Mesendoderm (in vitro differentiated cells): ENCODE measurements around the gene RPS17.
"Not testable (repeated sequence)": the region's sequence is repeated elsewhere in the genome, so short reads cannot be mapped to it uniquely, and the experiment has no call there.

ENCODE experiments used
- DNase-seq: peaks from one replicate; pipeline ENCODE4 v3.0.0; 2013
- H2AK5ac ChIP-seq: 2 replicates; pipeline ENCODE4 v1.6.1; 2013; ENCODE audit warnings: low read length, inconsistent platforms
- H2BK120ac ChIP-seq: 2 replicates; pipeline ENCODE4 v1.6.1; 2013; ENCODE audit warnings: low read depth, mild to moderate bottlenecking, low read length, moderate library complexity, mixed read lengths
- H2BK15ac ChIP-seq: replicated peaks from 2 replicates; pipeline ENCODE4 v1.6.1; 2013; ENCODE audit warnings: low read depth, mild to moderate bottlenecking, moderate library complexity
- H2BK5ac ChIP-seq: 2 replicates; pipeline ENCODE4 v1.6.1; 2013; ENCODE audit warnings: low read length, inconsistent platforms
- H3K18ac ChIP-seq: 2 replicates; pipeline ENCODE4 v1.6.1; 2013; ENCODE audit warnings: mild to moderate bottlenecking, low read length, mixed read lengths
- H3K23ac ChIP-seq: one replicate; pipeline ENCODE4 v1.6.1; 2013; ENCODE audit warnings: low read length
- H3K27ac ChIP-seq: 2 replicates; pipeline ENCODE4 v1.5.1; 2013; ENCODE audit warnings: low read depth, mild to moderate bottlenecking, inconsistent platforms, low read length, moderate library complexity
- H3K27me3 ChIP-seq: 2 replicates; pipeline ENCODE4 v1.6.1; 2013; ENCODE audit warnings: low read length, control low read depth, mild to moderate bottlenecking, inconsistent platforms; ENCODE audit not compliant: insufficient read depth, poor library complexity
- H3K36me3 ChIP-seq: 2 replicates; pipeline ENCODE4 v1.6.1; 2013; ENCODE audit warnings: low read length, inconsistent platforms; ENCODE audit not compliant: control insufficient read depth, insufficient read depth
- H3K4ac ChIP-seq: one replicate; pipeline ENCODE4 v1.6.1; 2013; ENCODE audit warnings: low read depth, mild to moderate bottlenecking, low read length, moderate library complexity
- H3K4me1 ChIP-seq: 2 replicates; pipeline ENCODE4 v1.6.1; 2013; ENCODE audit warnings: low read depth, low read length, inconsistent platforms; ENCODE audit not compliant: control insufficient read depth
- H3K4me2 ChIP-seq: 2 replicates; pipeline ENCODE4 v1.6.1; 2013; ENCODE audit warnings: low read length
- H3K4me3 ChIP-seq: 2 replicates; pipeline ENCODE4 v1.5.1; 2013; ENCODE audit warnings: mild to moderate bottlenecking, low read length
- H3K56ac ChIP-seq: one replicate; pipeline ENCODE4 v1.6.1; 2013; ENCODE audit warnings: low read length
- H3K79me1 ChIP-seq: 2 replicates; pipeline ENCODE4 v1.6.1; 2013; ENCODE audit warnings: low read length, inconsistent platforms
- H3K79me2 ChIP-seq: 2 replicates; pipeline ENCODE4 v1.6.1; 2013; ENCODE audit warnings: mild to moderate bottlenecking, low read length; ENCODE audit not compliant: control insufficient read depth, insufficient read depth
- H3K9ac ChIP-seq: 2 replicates; pipeline ENCODE4 v1.6.1; 2013; ENCODE audit warnings: low read length, inconsistent platforms
- H4K5ac ChIP-seq: one replicate; pipeline ENCODE4 v1.6.1; 2013; ENCODE audit warnings: low read length
- H4K8ac ChIP-seq: one replicate; pipeline ENCODE4 v1.6.1; 2013; ENCODE audit warnings: low read depth, mild to moderate bottlenecking, control low read depth, low read length, moderate library complexity
- WGBS: extraction: QIAGEN DNeasy Blood & Tissue Kit; methylation state at CpG from one replicate; pipeline ENCODE4 v1.1.7; 2013; ENCODE audit warnings: low lambda C conversion rate, missing lambda C conversion rate; ENCODE audit not compliant: insufficient coverage; ENCODE audit errors: extremely low coverage; 5-methylcytosine and 5-hydroxymethylcytosine counted together

RPS17 gene

DNA sequence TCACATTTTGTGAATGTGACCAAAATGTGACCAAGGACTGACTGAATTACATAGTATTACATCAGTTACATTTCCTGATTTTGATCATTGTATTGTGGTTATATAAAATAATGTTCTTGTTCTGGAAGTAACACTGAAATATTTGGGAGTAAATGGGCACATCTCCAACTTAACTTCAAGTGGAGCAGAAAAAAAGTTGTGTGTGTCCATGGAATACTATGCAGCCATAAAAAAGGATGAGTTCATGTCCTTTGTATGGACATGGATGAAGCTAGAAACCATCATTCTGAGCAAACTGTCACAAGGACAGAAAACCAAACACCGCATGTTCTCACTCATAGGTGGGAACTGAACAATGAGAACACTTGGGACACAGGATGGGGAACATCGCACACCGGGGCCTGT, 5.8 kb downstream of the RPS17 start:
- not testable (repeated sequence) for H3K27me3 ChIP-seq, H4K5ac ChIP-seq, H4K8ac ChIP-seq, DNase-seq, H2BK15ac ChIP-seq, H3K27ac ChIP-seq, H3K23ac ChIP-seq, H3K56ac ChIP-seq, H2BK120ac ChIP-seq, H3K18ac ChIP-seq, H3K9ac ChIP-seq, H3K4me2 ChIP-seq, H3K4ac ChIP-seq, H3K4me3 ChIP-seq, H2AK5ac ChIP-seq, H2BK5ac ChIP-seq
- WGBS, result no CpG with 5 or more reads among the region's 3 CpGs
- H3K36me3 ChIP-seq, result peaks cover 31% of the 10 kb centered on the region
- peaks cover 27% of the 10 kb centered on the region for H3K79me2 ChIP-seq
- peaks cover 10% of the 10 kb centered on the region for H3K4me1 ChIP-seq
- H3K79me1 ChIP-seq, result peaks cover 21% of the 10 kb centered on the region

DNA sequence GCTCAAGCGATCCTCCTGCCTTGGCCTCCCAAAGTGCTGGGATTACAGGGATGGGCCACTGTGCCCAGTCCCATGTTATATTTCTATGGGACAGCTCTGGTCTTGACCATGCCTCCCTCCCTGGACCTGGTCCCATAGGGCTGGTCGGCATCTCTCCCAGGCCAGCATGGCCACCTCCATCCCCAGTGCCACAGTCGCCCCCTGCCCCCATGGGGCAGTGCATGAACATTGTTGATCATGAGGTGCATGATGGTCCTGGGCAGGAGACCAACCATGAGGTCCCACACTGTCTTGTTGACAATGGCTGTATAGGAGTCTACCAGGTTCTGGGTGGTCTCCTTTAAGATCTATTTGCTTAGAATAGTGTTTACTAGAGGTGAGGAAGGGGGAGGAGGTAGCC, 6.5 kb downstream of the RPS17 start:
- no peak overlapping the region for H4K8ac ChIP-seq
- no peak overlapping the region for H3K9ac ChIP-seq
- H2BK5ac ChIP-seq, result no peak overlapping the region
- H3K27me3 ChIP-seq, result no peaks in the 10 kb centered on the region
- H3K27ac ChIP-seq, result no peak overlapping the region
- H3K79me1 ChIP-seq, result peaks cover 21% of the 10 kb centered on the region
- DNase-seq, result no peak
- H3K4me3 ChIP-seq, result no peak overlapping the region
- H3K4me2 ChIP-seq, result no peak overlapping the region
- H2BK120ac ChIP-seq, result no peak overlapping the region
- peaks cover 10% of the 10 kb centered on the region for H3K4me1 ChIP-seq
- no peak overlapping the region for H2BK15ac ChIP-seq
- H3K23ac ChIP-seq, result no peak overlapping the region
- peaks cover 30% of the 10 kb centered on the region for H3K36me3 ChIP-seq
- no peak overlapping the region for H3K56ac ChIP-seq
- H4K5ac ChIP-seq, result no peak overlapping the region
- peaks cover 21% of the 10 kb centered on the region for H3K79me2 ChIP-seq
- no peak overlapping the region for H3K4ac ChIP-seq
- H2AK5ac ChIP-seq, result no peak overlapping the region
- H3K18ac ChIP-seq, result no peak overlapping the region
- WGBS, result no CpG with 5 or more reads among the region's 3 CpGs

- Histone ChIP-seq H3K36me3 (peaks cover 22% of the 10 kb centered on the region), H3K4me1 (peaks cover 3% of the 10 kb centered on the region), H3K56ac (no peak overlapping the region), H3K27ac (no peak overlapping the region), H3K79me1 (peaks cover 16% of the 10 kb centered on the region), H3K18ac (no peak overlapping the region), H2BK120ac (no peak overlapping the region), H4K8ac (no peak overlapping the region), H3K79me2 (peaks cover 14% of the 10 kb centered on the region), H2AK5ac (no peak overlapping the region), H2BK5ac (no peak overlapping the region), H3K27me3 (no peaks in the 10 kb centered on the region), H3K4me2 (no peak overlapping the region), H3K4me3 (no peak overlapping the region), H2BK15ac (no peak overlapping the region), H4K5ac (no peak overlapping the region), H3K9ac (no peak overlapping the region), H3K4ac (no peak overlapping the region), H3K23ac (no peak overlapping the region)
- no CpG with 5 or more reads among the region's 15 CpGs for WGBS
- DNase-seq, result no peak
Observed at GRCh38 chr15:82532991-82533481, 7.2 kb downstream of the RPS17 start.

- Histone ChIP-seq H3K79me2 (peaks cover 8% of the 10 kb centered on the region), H3K23ac (no peak overlapping the region), H3K56ac (no peak overlapping the region), H4K8ac (no peak overlapping the region), H2AK5ac (no peak overlapping the region), H2BK15ac (no peak overlapping the region), H3K9ac (no peak overlapping the region), H3K4me3 (no peak overlapping the region), H4K5ac (no peak overlapping the region), H3K4me2 (no peak overlapping the region), H3K4me1 (no peaks in the 10 kb centered on the region), H3K27me3 (no peaks in the 10 kb centered on the region), H2BK120ac (no peak overlapping the region), H3K27ac (no peak overlapping the region), H3K79me1 (peaks cover 10% of the 10 kb centered on the region), H3K18ac (no peak overlapping the region), H3K4ac (no peak overlapping the region), H2BK5ac (no peak overlapping the region), H3K36me3 (peaks cover 17% of the 10 kb centered on the region)
- DNase-seq, result no peak
- no CpG with 5 or more reads among the region's 9 CpGs for WGBS
Observed at GRCh38 chr15:82532383-82532990, 7.8 kb downstream of the RPS17 start.

GRCh38 chr15:82531496-82532382, 8.5 kb downstream of the RPS17 start:
- Histone ChIP-seq H3K79me1 (peaks cover 3% of the 10 kb centered on the region), H3K36me3 (peaks cover 9% of the 10 kb centered on the region), H2BK5ac (no peak overlapping the region), H3K4me1 (no peaks in the 10 kb centered on the region), H4K8ac (no peak overlapping the region), H3K4me2 (no peak overlapping the region), H2BK15ac (no peak overlapping the region), H3K56ac (no peak overlapping the region), H3K4me3 (no peak overlapping the region), H3K27me3 (no peaks in the 10 kb centered on the region), H3K9ac (no peak overlapping the region), H3K4ac (no peak overlapping the region), H3K79me2 (peaks cover under 1% of the 10 kb centered on the region), H3K23ac (no peak overlapping the region), H4K5ac (no peak overlapping the region), H2AK5ac (no peak overlapping the region), H3K27ac (no peak overlapping the region), H2BK120ac (no peak overlapping the region), H3K18ac (no peak overlapping the region)
- no CpG with 5 or more reads among the region's 11 CpGs for WGBS
- no peak for DNase-seq
